ENCODE data around the gene ZNF226.
"Not testable (repeated sequence)": the region's sequence is repeated elsewhere in the genome, so short reads cannot be mapped to it uniquely, and the experiment has no call there.

ZNF226 gene

GRCh38 chr19:44164673-44165512 is at the start of gene ZNF226:
ZNF226 (plus strand) TSS chr19:44165100; CDS start chr19:44170081, 4,981 bp downstream.
- DNase-seq, result peak; percentile 98

- not testable (repeated sequence) for DNase-seq
Measured at GRCh38 chr19:44121162-44121561, 43.7 kb upstream of the ZNF226 start.

GRCh38 chr19:44131955-44132354 is 32.9 kb upstream of the ZNF226 start:
- DNase-seq, result no peak

GRCh38 chr19:44141191-44142058 is 23.5 kb upstream of the ZNF226 start, which contains the start of gene ZNF234:
ZNF234 (plus strand) TSS chr19:44141554; CDS start chr19:44144633, 3,079 bp downstream.
- peak; percentile 74 for DNase-seq

DNA sequence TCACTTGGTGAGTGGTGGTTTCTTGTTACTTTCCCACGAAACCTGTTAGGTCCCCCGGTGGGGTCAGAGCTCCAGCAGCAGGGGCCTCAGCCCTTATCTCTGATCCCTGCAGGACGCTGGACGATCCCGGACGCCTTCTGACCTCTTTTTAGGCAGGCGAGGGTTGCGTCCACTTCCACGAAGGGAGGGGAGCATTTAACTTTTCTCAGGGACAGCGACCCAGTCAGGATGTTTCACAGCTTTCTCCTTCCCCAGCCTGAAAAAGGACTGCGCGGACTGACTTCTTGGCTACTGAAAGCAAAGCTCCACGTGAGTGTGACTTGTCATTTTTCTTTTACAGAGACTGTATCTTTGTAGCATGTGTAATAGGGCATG is 22.9 kb upstream of the ZNF226 start:
- DNase-seq, result no peak

GRCh38 chr19:44149776-44150175 is 15.1 kb upstream of the ZNF226 start:
- DNase-seq, result no peak

DNA sequence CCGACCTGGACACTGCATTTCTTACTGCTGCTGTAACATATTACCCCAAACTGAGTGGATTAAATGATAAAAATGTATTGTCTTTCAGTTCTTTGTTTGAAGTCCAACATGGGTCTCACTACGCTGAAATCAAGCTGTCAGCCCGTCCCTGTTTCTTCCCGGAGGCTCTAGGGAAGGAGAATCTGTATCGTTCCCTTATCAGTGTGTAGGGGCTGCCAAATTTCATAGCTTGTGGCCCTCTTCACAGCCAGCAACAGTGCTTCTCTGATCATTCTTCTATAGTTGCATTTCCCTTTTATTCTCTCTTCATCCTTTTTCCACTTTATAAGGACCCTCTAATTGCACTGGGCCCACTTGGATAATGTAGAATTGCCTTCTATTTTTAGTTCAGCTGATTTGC is 13.4 kb upstream of the ZNF226 start:
- DNase-seq, result no peak

DNA sequence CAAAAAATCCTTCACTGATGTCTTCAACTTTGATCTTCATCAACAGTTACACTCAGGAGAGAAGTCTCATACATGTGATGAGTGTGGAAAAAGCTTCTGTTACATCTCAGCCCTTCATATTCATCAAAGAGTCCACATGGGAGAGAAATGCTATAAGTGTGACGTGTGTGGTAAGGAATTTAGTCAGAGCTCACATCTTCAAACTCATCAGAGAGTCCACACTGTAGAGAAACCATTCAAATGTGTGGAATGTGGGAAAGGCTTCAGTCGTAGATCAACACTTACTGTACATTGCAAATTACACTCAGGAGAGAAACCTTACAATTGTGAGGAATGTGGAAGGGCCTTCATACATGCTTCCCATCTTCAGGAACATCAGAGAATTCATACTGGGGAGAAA is 8.4 kb upstream of the ZNF226 start:
- no peak for DNase-seq

GRCh38 chr19:44163789-44164188 is 1.1 kb upstream of the ZNF226 start:
- DNase-seq, result no peak

DNA sequence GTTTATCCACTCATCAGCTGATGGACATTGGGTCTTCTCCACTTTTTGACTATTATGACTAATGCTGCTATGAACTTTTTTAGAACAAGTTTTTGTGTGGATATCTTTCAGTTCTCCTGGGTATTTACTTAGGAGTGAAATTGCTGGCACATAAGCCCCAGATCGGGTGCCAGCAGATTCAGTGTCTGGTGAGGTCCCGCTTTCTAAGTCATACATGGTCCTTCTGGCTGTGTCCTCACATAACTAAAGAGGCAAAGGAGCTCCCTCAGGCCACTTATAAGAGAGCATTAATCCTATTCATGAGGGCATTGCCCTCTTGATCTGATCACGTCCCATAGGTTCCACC is 600 bp upstream of the ZNF226 start:
- no peak for DNase-seq

- not testable (repeated sequence) for DNase-seq
Measured at GRCh38 chr19:44170660-44171059, 5.8 kb downstream of the ZNF226 start.

DNA sequence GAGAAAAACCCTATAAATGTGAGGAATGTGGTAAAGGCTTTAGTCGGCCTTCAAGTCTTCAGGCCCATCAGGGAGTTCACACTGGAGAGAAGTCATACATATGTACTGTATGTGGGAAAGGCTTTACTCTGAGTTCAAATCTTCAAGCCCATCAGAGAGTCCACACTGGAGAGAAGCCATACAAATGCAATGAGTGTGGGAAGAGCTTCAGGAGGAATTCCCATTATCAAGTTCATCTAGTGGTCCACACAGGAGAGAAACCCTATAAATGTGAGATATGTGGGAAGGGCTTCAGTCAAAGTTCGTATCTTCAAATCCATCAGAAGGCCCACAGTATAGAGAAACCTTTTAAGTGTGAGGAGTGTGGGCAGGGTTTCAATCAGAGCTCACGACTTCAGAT is 11.7 kb downstream of the ZNF226 start:
- no peak for DNase-seq

DNA sequence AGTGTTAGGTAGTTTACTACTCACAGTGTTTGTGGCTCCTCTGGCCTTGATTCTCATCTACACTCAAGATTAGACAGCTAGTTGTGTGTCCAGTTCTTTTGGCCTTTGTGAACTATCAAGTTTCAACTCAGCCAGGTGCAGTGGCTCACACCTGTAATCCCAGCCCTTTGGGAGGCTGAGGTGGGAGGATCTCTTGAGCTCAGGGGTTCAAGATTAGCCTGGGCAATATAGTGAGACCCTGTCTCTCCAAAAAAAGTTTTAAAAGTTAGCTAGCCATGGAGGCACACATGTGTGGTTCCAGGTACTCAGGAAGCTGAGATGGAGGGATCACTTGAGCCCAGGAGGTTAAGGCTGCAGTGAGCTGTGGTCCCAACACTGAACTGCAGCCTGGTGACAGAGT is 16.1 kb downstream of the ZNF226 start:
- no peak for DNase-seq

DNA sequence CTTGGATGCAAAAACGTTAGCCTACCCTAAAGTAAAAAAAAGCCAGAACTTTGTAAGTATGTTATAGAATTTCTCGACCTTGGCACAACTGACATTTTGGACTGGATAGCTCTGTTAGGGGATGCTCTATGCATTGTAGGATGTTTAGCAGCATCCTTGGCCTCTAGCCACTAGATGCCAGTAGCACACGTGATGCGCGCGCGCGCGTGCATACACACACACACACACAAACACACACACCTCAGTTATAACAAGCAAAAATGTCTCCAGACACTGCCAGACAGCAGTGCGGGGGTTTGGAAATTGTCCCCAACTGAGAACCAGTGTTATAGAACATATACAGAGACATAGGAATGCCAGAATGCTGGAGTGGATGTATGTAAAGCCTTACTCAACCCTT is 17.2 kb downstream of the ZNF226 start:
- no peak for DNase-seq

DNA sequence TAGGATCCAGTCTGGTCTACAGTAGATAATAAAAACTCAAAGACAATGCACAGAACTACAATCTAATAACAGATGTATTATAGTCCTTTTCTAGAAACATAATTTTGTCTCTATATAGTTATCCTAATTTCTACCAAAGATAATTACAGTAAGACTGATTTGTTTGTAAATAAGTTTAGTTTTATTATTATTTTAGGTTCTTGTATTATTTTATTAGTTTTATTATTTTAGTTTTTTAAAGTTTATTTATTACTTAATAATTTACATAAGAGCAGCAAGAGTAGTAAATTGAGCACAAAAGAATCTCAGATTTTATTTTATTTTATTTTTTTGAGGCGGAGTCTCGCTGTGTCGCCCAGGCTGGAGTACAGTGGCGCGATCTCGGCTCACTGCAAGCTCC is 25.1 kb downstream of the ZNF226 start:
- no peak for DNase-seq

DNA sequence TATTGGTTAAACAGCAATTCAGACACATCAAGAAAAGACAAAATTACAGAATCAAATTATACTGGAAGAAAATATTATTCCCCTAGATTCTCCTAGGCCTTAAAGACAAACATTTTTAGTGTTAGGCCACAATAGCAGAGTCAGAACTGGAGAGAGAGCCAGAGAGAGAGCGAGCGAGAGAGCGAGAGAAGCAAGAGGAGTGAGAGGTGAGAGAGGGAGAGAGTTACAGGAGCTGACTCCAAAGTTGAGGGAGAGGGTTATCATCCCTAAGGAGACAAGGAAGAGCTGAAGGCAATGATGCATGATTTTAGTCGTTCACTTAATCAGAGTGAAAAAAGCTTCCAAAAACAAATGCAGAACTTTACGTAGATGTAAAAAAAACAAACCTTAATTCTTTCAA is 27.2 kb downstream of the ZNF226 start:
- no peak for DNase-seq

DNA sequence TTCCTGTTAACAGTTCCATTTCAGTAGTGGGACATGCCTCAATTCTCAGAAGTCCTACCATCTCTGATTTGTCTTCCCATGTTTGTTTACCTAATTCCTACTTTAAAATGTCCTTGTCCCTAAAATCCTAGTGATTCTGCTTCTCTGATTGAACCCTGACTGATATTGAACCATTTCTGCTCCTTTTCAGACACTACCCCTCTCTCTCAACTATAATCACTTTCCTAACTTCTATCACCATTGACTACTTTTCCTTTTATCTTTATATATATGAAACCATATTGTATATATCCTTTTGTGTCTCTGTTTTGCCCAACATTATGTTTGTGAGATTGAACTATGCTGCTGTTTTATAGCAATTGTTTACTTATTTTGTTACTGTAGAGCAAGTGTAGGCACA is 31.9 kb downstream of the ZNF226 start:
- no peak for DNase-seq

DNA sequence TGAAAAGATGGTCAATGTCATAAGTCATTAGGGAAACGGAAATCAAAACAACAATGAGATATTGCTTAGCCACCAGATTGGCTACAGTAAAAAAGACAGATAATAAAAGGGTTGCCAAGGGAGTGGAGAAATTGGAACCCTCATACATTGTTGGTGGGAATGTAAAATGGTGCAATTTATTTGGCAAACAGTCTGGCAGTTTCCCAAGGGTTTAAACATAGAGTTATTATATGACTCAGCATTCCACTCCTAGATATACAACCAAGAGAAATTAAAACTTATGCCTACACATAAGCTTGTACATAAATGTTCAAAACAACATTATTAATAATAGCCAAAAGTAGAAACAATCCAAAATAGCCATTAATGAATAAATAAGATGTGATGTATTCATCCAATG is 37.6 kb downstream of the ZNF226 start:
- DNase-seq, result no peak

GRCh38 chr19:44202974-44203373 is 38.1 kb downstream of the ZNF226 start:
- DNase-seq, result no peak

GRCh38 chr19:44203877-44204276 is 39.0 kb downstream of the ZNF226 start:
- not testable (repeated sequence) for DNase-seq

DNA sequence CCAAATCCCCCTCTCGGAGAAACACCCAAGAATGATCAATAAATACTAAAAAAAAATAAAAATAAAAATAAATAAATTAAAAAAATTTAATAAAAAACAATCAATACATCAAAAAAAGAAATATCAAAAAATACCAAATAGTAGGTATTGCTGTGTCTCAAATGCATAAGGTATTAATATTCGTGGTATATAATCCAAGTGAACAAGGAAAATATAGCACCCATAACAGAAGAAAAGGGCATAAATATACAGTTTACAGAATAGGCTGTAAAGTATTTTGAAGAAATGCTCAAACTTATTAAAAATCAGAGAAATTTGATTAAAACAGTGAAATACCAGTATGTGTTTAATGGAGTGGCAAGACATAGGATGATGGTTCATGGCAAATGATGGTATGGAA is 39.9 kb downstream of the ZNF226 start:
- DNase-seq, result no peak

- peak; percentile 82 for DNase-seq
Measured at GRCh38 chr19:44207126-44207803, 42.4 kb downstream of the ZNF226 start.

GRCh38 chr19:44212250-44212865 is 47.5 kb downstream of the ZNF226 start, which contains the start of gene ZNF227:
ZNF227 (plus strand) TSS chr19:44212532; CDS start chr19:44217793, 5,261 bp downstream.
- DNase-seq, result peak; percentile 83

All from NCI-H526 treated with DMSO at 0.1 percent for 48 hours (cell line).